ENCODE measurements around the gene LST1.

Gene LST1

DNA sequence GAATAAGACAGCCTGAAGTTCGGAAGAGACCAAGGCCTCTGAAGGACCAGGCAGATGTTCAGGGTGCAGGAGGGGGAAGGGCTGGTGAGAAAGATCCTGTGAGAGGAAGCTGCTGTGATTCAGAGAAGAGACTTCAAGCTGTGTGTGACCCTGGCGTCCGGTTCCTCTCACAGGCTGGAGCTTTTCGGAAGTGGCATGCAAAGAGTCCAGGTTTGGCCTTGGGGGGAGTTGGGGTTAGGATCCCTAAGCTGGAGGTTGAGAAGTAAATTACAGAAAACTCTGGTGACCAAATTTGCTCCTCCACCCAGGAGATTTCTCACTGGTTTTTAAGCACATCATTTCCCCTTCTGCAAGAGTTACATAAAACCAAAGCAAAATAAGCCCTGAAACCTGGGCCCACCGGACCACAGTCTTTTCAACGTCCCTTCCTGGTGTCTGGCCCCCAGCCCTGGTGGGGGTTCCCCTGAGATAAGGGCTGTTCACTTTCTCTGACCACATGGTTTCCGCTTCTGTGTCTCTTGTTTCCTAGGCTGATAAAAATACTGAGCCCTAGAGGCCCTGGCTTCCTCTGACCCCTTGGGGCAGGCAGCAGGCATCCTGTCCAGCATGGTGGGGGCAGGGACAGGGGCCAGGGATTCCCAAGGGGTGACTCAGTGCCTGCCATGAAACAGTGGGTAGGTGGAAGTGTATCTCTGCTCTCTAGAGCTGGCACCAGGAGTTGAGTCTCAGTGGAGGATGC is 25.9 kb upstream of the LST1 start:
- TF ChIP-seq, protein P1, sequence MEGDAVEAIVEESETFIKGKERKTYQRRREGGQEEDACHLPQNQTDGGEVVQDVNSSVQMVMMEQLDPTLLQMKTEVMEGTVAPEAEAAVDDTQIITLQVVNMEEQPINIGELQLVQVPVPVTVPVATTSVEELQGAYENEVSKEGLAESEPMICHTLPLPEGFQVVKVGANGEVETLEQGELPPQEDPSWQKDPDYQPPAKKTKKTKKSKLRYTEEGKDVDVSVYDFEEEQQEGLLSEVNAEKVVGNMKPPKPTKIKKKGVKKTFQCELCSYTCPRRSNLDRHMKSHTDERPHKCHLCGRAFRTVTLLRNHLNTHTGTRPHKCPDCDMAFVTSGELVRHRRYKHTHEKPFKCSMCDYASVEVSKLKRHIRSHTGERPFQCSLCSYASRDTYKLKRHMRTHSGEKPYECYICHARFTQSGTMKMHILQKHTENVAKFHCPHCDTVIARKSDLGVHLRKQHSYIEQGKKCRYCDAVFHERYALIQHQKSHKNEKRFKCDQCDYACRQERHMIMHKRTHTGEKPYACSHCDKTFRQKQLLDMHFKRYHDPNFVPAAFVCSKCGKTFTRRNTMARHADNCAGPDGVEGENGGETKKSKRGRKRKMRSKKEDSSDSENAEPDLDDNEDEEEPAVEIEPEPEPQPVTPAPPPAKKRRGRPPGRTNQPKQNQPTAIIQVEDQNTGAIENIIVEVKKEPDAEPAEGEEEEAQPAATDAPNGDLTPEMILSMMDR (IDR thresholded peaks at IDR 0.05; ENCODE audit: control insufficient read depth, insufficient read depth, low read depth, low read length, missing control alignments), result no peak
- DNase-seq (ENCODE audit: low read depth), result no peak
- no peak overlapping the region for H3K4me3 ChIP-seq (ENCODE audit: control insufficient read depth, low read depth, low read length)

DNA sequence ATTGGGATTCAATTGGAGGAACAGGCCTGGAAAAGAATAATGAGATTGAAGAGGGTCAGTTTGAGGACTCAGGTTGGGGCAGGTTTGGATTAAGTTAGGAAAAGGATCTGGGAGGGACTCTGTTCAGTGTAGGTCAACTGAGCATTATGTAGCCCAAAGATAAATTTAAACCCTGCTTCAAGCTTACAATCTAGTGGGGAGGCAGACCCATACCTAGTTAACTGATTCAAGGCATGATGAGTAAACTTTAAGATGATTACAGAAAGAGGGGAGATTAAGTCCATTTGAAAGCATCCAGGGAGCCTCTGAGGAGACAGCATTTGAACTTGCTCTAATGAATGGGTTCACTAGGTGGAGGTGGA is 25.4 kb upstream of the LST1 start:
- TF ChIP-seq, protein P1 (IDR thresholded peaks at IDR 0.05; ENCODE audit: control insufficient read depth, insufficient read depth, low read depth, low read length, missing control alignments), result no peak
- no peak for DNase-seq (ENCODE audit: low read depth)
- no peak overlapping the region for H3K4me3 ChIP-seq (ENCODE audit: control insufficient read depth, low read depth, low read length)

DNA sequence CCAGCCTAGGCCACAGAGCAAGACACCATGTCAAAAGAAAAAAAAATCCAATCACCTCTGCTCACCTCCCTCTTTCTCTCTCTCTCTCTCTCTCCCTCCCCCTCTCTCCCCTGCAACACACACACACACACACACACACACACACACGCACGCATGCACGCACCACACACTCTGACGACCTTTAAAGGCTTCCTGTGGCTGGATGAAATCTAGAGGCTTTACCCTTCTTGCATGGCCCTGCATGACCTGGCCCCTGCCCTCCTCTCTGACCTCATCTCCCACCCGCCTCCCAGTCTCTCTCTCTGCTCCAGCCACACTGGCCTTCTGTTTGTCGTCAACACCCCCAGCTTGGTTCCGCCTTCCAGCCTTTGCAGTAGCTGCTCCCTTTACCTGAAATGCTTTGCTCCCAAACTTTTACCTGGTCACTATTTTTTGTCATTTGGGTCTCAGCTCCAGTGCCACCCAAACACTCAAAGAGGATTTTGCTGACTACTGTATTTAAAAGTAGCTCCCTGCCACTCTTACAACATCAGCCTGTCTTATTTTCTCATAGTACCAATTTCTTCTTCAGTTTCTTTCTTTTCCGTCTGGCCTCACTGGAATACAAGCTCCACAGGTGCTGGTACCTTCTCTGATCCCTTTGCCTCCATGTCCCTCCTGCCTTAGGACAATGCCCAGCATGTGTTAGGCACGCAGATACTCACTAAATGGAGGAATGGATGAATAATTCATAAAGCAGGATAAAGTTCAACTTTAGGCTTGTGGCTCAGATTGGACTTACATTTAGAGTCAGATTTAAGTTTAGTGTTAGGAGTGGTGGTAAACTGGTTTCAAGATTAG is 18.3 kb upstream of the LST1 start:
- no peak for DNase-seq (ENCODE audit: low read depth)
- no peak overlapping the region for H3K4me3 ChIP-seq (ENCODE audit: control insufficient read depth, low read depth, low read length)
- TF ChIP-seq, protein P1 (IDR thresholded peaks at IDR 0.05; ENCODE audit: control insufficient read depth, insufficient read depth, low read depth, low read length, missing control alignments), result no peak

DNA sequence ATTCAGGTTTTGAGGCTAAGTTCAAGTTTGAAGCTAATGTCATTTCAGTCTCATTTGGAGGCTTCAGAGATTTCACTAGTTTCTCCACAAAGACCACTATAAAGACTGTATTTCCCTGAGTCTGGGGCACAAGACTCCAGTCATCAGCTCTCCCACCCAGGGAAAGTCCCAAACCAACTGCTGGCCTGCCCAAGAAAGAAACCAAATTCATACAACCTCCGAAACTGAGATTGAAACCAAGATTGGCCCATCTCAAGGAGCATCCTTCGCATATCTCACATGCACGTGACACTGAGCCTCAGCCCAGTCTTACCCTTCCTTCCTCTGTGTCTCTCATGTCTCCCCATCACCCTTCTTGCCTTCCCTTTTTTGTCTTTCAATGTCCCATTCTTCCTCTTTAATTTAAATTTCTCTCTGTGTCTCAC is 17.5 kb upstream of the LST1 start:
- TF ChIP-seq, protein P1 (IDR thresholded peaks at IDR 0.05; ENCODE audit: control insufficient read depth, insufficient read depth, low read depth, low read length, missing control alignments), result no peak
- DNase-seq (ENCODE audit: low read depth), result no peak

DNA sequence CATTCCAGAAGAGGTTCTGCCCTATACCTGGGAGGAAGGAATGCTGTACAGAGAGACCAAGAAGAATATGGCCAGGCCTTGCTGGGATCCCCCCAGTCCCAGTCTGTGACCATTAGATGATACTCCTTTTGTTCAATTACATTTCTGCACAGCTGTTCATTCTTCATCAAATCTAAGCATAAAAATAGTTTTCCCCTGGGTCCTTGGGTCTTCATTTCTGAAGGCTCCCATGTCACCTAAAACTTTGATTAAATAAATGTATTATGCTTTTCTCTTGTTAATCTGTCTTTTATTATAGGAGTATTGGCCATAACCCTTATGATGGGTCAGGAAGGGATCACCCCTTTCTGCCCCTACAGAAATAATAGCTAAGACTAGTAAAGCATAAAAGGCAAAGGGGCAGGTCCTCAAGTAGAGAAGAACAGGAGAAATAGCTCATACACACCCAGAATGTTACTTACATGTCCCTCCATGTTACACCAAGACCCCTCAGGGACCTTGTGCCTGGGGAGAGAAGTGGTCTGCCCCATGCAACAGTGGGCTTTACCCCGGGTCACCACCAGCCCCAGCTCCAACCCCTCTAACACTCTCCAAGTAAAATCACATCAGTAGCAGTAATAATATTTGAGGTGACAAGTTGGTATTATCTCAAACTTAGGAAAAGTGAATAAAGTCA is 16.1 kb upstream of the LST1 start:
- TF ChIP-seq, protein P1 (IDR thresholded peaks at IDR 0.05; ENCODE audit: control insufficient read depth, insufficient read depth, low read depth, low read length, missing control alignments), result no peak
- DNase-seq (ENCODE audit: low read depth), result no peak

More for the DNA sequence above, 17.5 kb upstream of the LST1 start:
- H3K4me3 ChIP-seq (ENCODE audit: control insufficient read depth, low read depth, low read length), result no peak overlapping the region

DNA sequence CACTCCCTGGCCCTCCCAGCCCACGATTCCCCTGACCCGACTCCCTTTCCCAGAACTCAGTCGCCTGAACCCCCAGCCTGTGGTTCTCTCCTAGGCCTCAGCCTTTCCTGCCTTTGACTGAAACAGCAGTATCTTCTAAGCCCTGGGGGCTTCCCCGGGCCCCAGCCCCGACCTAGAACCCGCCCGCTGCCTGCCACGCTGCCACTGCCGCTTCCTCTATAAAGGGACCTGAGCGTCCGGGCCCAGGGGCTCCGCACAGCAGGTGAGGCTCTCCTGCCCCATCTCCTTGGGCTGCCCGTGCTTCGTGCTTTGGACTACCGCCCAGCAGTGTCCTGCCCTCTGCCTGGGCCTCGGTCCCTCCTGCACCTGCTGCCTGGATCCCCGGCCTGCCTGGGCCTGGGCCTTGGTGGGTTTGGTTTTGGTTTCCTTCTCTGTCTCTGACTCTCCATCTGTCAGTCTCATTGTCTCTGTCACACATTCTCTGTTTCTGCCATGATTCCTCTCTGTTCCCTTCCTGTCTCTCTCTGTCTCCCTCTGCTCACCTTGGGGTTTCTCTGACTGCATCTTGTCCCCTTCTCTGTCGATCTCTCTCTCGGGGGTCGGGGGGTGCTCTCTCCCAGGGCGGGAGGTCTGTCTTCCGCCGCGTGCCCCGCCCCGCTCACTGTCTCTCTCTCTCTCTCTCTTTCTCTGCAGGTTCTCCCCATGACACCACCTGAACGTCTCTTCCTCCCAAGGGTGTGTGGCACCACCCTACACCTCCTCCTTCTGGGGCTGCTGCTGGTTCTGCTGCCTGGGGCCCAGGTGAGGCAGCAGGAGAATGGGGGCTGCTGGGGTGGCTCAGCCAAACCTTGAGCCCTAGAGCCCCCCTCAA is 13.8 kb upstream of the LST1 start, which contains the start of gene LTA:
Gene LTA (plus strand): TSS at position 249 of the 871 bp plus-strand sequence. CDS start 454 bp downstream, at position 703.
- no peak within 1 kb of the TSS for H3K4me3 ChIP-seq (ENCODE audit: control insufficient read depth, low read depth, low read length)
- DNase-seq (ENCODE audit: low read depth), result no peak
- TF ChIP-seq, protein P1 (IDR thresholded peaks at IDR 0.05; ENCODE audit: control insufficient read depth, insufficient read depth, low read depth, low read length, missing control alignments), result no peak

More for the DNA sequence above, 16.1 kb upstream of the LST1 start:
- no peak overlapping the region for H3K4me3 ChIP-seq (ENCODE audit: control insufficient read depth, low read depth, low read length)
